Glutamatergic neuron (in vitro differentiated cells): Measurements from ENCODE around the gene SNX32. TPM values are rescaled to one million over a fixed set of nuclear protein-coding genes. Genes with fewer than 3 reads are reported as not detected.

Experiments
- DNase-seq: peaks from one replicate; pipeline ENCODE4 v3.0.0; 2022
- H3K27ac Mint-ChIP-seq: one replicate; pipeline ENCODE4 v1.8.0; 2020; ENCODE audit warnings: mild to moderate bottlenecking, mixed read lengths, inconsistent platforms; ENCODE audit not compliant: unreplicated experiment
- H3K27me3 Mint-ChIP-seq: one replicate; pipeline ENCODE4 v1.8.0; 2020; ENCODE audit warnings: mild to moderate bottlenecking, moderate library complexity, mixed read lengths, inconsistent platforms; ENCODE audit not compliant: unreplicated experiment
- H3K36me3 Mint-ChIP-seq: one replicate; pipeline ENCODE4 v1.8.0; 2020; ENCODE audit warnings: mild to moderate bottlenecking, mixed read lengths, inconsistent platforms; ENCODE audit not compliant: unreplicated experiment
- H3K4me1 Mint-ChIP-seq: one replicate; pipeline ENCODE4 v1.8.0; 2020; ENCODE audit warnings: mild to moderate bottlenecking, low read depth, mixed read lengths, inconsistent platforms; ENCODE audit not compliant: unreplicated experiment
- H3K4me3 Mint-ChIP-seq: one replicate; pipeline ENCODE4 v1.8.0; 2020; ENCODE audit warnings: mild to moderate bottlenecking, mixed read lengths, inconsistent platforms; ENCODE audit not compliant: unreplicated experiment
- H3K9me3 Mint-ChIP-seq: one replicate; pipeline ENCODE4 v1.8.0; 2020; ENCODE audit warnings: mild to moderate bottlenecking, moderate library complexity, mixed read lengths, inconsistent platforms; ENCODE audit not compliant: unreplicated experiment
- CTCF ChIP-seq: fragments of 200-600 bp; sonication (generic); IDR thresholded peaks from one replicate; pipeline ENCODE4 v1.5.0; 2021; ENCODE audit not compliant: partially characterized antibody, unreplicated experiment
- total RNA-seq: library from RNA; stranded (reverse); fragmentation: NEBNext Ultra II Directional; extraction: Animal tissue kit (Norgen Biotek cat#: 25700); gene quantifications from one replicate; pipeline ENCODE4 v1.2.1, GENCODE V29; 2021; ENCODE audit not compliant: unreplicated experiment

SNX32 gene
- total RNA-seq, 1 donor from 2014 or later = 14.7 TPM

GRCh38 chr11:65851083-65851579 lies 17.4 kb downstream of the SNX32 start:
- peaks cover 12% of the 10 kb centered on the region for H3K9me3 Mint-ChIP-seq
- TF ChIP-seq CTCF = peak; percentile 66
- H3K27me3 Mint-ChIP-seq = peaks cover 10% of the 10 kb centered on the region
- DNase-seq = no peak
- no peak overlapping the region for H3K4me3 Mint-ChIP-seq
- peaks cover 10% of the 10 kb centered on the region for H3K4me1 Mint-ChIP-seq
- no peak overlapping the region for H3K27ac Mint-ChIP-seq
- no peaks in the 10 kb centered on the region for H3K36me3 Mint-ChIP-seq

- Mint-ChIP-seq H3K9me3 (peaks cover 20% of the 10 kb centered on the region), H3K27me3 (peaks cover 15% of the 10 kb centered on the region), H3K4me3 (peak overlapping the region; percentile 52), H3K4me1 (peaks cover 16% of the 10 kb centered on the region), H3K27ac (peak overlapping the region; percentile 55), H3K36me3 (no peaks in the 10 kb centered on the region)
- no peak for DNase-seq
- TF ChIP-seq CTCF = no peak
These were observed 18.2 kb downstream of the SNX32 start for GRCh38 chr11:65851811-65852507.

GRCh38 chr11:65852508-65853245 lies 18.9 kb downstream of the SNX32 start:
- H3K36me3 Mint-ChIP-seq = no peaks in the 10 kb centered on the region
- H3K9me3 Mint-ChIP-seq = peaks cover 20% of the 10 kb centered on the region
- peaks cover 15% of the 10 kb centered on the region for H3K27me3 Mint-ChIP-seq
- no peak overlapping the region for H3K4me3 Mint-ChIP-seq
- DNase-seq = no peak
- TF ChIP-seq CTCF = no peak
- peaks cover 16% of the 10 kb centered on the region for H3K4me1 Mint-ChIP-seq
- H3K27ac Mint-ChIP-seq = no peak overlapping the region

GRCh38 chr11:65853246-65853979 lies 19.6 kb downstream of the SNX32 start:
- no peaks in the 10 kb centered on the region for H3K36me3 Mint-ChIP-seq
- peak overlapping the region; percentile 68 for H3K27ac Mint-ChIP-seq
- TF ChIP-seq CTCF = no peak
- H3K9me3 Mint-ChIP-seq = peaks cover 23% of the 10 kb centered on the region
- no peak for DNase-seq
- H3K27me3 Mint-ChIP-seq = peaks cover 18% of the 10 kb centered on the region
- H3K4me1 Mint-ChIP-seq = peaks cover 16% of the 10 kb centered on the region
- peak overlapping the region; percentile 42 for H3K4me3 Mint-ChIP-seq
